SU-DHL-6 (cell line): ENCODE results near the gene POU3F3.

Experiments used
- CTCF ChIP-seq: fragments of 200-600 bp; sonication (generic); IDR thresholded peaks from one replicate; pipeline ENCODE4 v1.5.1; 2017; ENCODE audit warnings: antibody characterized with exemption, mild to moderate bottlenecking, low read length, moderate library complexity; ENCODE audit not compliant: insufficient read depth, poor library complexity, severe bottlenecking
- EZH2phosphoT487 ChIP-seq: fragments of 200-600 bp; sonication (generic), shearing (Covaris generic); conservative IDR thresholded peaks from 2 replicates; pipeline ENCODE4 v1.6.1; 2018; ENCODE audit warnings: mild to moderate bottlenecking, antibody characterized with exemption, low read length, moderate library complexity, mixed read lengths

- TF ChIP-seq CTCF (no peak), EZH2phosphoT487 (no peak)
Observed at GRCh38 chr2:104851291-104852089, 2.4 kb upstream of the POU3F3 start.
